Limb (tissue), 2 donors: Measurements from ENCODE around the gene DCAF11.
A peak's percentile ranks its signal among the peaks of the same experiment; 100 is the strongest.
"Not testable (repeated sequence)": the region's sequence is repeated elsewhere in the genome, so short reads cannot be mapped to it uniquely, and the experiment has no call there.

Source experiments
- DNase-seq, 2 donors: peaks; one replicate each; pipeline ENCODE4 v3.0.0-alpha.2; 2016; ENCODE audit errors: extremely low spot score in 2 of 2

Gene DCAF11

DNA sequence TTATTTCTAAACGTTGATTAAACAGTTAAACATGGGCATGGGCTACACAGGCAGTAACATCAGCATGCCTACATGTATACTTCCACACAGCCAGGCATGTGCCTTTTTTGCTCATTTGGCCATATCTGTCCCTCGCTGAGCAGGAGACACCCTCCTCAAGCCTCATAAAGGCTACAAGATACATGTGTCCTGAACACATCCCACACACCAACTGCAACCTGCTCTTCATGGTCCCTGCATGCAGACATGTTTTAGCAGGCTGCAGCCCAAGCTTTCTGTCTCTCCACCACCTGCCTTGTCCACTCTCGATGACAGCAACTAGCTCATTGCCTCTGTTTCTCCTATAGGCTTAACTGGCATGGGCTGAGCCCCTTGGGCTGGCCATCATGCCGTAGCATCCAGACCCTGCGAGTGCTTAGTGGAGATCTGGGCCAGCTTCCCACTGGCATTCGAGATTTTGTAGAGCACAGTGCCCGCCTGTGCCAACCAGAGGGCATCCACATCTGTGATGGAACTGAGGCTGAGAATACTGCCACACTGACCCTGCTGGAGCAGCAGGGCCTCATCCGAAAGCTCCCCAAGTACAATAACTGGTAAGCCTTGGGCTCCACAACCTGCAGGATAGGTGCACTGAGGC lies 17.9 kb upstream of the DCAF11 start:
- no peak for DNase-seq

DNA sequence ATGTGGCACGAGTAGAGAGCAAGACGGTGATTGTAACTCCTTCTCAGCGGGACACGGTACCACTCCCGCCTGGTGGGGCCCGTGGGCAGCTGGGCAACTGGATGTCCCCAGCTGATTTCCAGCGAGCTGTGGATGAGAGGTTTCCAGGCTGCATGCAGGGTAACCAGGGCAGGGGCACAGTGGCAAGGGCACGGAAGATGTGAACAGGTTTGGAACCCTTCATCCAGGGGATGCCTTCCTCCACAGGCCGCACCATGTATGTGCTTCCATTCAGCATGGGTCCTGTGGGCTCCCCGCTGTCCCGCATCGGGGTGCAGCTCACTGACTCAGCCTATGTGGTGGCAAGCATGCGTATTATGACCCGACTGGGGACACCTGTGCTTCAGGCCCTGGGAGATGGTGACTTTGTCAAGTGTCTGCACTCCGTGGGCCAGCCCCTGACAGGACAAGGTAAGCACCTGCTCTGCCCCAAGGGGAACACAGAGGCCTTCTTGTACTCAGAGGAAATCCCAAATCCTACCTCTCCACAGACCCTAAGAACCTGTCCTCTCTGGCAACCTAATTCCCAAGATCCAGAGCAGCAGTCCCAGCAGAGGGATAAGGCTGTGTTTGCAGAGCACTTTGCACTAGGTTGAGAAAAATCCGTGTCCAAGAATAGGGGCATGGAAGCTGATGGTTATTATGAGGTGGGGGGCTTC lies 16.2 kb upstream of the DCAF11 start:
- DNase-seq, result no peak

DNA sequence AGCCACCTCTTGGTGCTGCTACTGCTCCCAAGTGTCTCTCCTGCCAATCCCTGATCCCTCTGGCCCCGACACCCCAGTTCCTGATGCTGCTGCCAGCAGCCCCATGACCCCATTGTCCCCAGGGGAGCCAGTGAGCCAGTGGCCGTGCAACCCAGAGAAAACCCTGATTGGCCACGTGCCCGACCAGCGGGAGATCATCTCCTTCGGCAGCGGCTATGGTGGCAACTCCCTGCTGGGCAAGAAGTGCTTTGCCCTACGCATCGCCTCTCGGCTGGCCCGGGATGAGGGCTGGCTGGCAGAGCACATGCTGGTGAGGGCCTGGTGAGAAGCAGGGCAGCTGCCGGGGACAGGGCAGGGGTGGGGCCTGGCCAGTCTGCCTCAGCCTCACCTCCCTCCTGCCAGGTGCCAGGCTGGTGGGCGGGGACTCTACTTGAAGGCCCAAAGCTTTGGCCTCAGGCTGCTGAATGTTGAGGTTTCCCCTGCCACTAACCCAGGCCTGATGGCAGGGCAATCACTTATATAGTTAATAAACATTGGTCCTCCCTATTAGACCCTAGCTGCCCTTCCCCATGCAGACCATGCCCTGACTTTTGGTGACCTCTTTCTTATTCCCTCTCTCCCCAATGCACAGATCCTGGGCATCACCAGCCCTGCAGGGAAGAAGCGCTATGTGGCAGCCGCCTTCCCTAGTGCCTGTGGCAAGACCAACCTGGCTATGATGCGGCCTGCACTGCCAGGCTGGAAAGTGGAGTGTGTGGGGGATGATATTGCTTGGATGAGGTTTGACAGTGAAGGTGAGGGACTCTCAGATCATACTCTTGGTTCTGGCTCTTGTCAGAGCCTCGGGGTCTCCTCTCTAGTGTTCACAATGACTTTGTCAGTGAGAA lies 15.4 kb upstream of the DCAF11 start:
- no peak for DNase-seq

DNA sequence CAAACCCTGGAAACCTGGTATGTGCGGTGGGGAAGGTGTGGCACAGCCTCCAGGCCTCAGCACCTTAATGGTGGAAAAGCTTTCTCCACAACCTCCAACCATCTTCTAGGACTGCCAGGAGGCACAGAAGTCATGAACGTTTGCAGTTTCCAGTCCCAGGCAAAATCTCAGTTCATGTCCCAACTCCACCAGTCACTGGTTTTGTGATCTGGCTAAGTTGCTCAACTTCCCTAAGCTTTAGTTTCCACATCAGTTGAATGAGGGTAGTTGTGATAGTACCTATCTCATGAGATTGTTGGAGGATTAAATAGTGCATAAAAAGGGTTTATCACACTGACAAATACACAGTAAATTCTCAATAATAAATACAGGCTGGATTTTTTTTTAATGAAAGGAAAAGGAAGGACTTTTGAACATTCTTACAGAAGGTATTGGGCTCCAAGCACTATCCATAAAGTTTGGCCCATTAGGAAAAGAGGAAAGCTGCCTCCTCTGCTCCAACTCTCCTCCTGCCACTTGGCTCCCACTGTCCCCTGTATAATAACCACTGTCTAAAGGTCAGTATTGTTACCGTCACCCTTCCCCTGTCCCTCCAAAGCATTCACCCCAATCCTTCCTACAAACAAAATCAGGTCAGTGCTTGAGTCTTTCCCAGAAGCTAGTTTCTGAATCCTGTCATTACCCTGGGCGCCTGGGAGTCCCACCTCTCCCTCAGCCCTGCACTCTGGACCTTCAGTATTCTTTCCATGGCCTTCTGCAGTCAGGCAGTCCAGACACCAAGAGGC lies 14.2 kb upstream of the DCAF11 start:
- DNase-seq, result no peak

DNA sequence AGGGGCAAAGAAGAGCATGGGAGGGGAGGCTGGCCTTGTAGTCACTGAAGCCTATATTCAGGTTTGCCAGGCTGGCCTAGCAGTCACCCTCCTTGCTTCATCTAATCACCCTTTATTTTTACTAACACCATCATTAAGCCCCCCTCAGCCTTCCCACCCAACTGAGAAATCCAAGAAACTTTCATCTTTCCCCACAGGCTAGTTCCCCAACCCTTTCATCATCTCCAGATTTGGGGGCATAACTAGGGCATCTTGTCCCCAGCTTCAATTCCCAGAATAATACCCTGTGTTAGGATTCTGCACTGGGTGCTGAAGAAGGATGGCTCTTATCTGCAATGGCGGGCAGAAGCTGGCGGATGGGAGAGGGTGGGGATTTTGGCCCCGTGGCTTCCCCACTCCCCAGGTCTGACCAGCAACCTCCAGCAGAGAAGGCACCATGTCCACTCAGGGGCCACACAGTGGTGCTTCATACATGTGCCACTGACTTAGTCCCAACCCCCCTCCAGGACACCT lies 13.5 kb upstream of the DCAF11 start:
- no peak for DNase-seq

DNA sequence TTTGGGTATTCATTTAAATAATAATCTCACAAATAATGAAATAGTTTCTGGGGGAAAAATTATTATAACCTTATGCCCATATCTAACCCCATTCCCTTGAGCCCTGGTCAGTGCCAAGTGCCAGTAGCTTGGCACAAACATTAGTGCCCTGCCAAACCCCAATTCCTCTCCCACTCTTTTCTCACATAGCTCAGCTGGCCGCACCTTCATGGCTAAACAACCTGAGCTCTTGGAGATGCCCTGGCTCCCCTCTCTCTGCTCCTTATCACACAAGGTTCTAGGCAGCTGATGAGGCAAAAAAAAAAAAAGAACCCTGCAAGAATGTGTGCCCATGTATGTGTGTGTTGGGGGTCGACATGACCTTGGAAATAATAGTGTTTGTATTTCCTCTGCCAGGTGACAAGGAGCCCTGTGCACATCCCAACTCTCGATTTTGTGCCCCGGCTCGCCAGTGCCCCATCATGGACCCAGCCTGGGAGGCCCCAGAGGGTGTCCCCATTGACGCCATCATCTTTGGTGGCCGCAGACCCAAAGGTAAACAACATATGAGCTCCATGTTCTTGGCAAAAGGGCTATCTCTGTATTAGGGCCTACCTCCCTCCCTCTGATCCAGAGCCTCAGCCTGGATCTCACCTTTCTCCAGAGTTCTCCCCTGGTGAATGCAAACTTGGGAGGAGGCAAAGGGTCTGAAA lies 12.1 kb upstream of the DCAF11 start:
- DNase-seq, result no peak

DNA sequence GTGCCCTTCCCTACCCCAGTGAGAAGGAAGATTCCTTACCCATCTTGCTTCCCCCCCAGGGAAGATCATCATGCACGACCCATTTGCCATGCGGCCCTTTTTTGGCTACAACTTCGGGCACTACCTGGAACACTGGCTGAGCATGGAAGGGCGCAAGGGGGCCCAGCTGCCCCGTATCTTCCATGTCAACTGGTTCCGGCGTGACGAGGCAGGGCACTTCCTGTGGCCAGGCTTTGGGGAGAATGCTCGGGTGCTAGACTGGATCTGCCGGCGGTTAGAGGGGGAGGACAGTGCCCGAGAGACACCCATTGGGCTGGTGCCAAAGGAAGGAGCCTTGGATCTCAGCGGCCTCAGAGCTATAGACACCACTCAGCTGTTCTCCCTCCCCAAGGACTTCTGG lies 11.1 kb upstream of the DCAF11 start:
- DNase-seq, result no peak

DNA sequence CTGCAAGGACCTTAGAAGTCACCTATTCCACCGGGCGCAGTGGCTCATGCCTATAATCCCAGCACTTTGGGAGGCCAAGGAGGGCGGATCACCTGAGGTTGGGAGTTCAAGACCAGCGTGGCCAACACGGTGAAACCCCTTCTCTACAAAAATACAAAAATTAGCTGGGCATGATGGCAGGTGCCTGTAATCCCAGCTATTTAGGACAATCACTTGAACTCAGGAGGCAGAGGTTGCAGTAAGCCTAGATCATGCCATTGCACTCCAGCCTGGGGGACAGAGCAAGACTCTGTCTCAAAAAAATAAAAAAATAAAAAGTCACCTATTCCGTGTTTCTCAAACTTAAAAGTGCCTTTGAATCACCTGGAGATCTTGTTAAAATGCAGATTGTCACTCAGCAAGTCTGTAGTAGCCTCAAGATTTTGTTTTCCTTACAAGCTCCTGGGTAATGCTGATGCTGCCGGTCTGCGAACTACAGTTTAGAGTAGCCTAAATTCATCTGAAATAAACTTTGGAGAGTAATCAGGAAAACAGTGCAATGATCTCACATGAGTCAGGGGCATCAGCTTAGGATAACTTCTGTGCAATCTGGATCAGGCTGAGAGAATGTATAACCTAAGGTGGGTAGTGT lies 8.9 kb upstream of the DCAF11 start:
- DNase-seq, result not testable (repeated sequence)

DNA sequence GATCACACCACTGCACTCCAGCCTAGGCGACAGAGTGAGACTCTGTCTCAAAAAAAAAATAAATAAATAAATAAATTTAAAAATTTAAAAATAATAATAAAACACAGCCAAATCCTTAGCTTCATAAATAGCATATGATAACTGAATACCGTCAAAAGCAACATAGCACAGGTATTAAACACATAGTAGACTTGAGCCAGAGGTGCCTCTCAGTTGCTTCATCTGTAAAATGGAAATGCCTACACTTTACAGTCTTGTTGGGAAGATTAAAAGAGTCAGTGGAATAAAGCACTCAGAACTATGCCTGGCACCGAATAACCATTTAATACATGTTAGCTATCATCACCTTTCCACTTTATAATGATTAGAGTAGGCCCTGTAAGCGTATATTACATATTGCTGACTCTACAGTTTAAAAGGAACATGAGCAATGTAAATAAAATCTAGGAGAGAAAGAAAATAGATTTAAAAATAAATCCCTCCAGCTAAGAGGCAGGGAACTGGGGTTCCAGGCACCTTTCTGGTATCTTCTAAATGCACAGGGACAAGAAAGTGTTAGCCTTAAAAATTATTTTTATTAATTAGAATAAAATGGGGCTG lies 7.8 kb upstream of the DCAF11 start:
- no peak for DNase-seq

DNA sequence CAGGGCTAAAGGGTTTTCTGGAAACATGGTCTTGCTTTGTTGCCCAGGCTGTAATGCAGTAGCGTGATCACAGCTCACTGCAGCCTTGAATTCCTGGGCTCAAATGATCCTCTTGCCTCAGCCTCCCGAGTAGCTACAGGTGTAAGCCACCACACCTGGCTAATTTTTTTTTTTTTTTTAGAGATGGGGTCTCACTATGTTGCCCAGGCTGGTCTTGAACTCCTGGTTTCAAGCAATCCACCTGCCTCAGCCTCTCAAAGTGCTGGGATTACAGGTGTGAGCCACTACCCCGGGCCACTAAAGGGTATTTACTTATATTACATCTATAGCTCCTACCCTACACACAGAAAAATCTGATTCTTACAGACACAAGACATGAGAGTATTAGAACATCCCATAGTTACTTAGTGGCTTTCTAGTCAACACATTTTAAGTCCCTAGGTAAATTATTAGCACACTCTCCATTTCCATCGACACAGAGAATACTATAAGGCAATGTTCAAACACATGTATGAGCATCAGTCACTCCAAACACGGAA lies 6.2 kb upstream of the DCAF11 start:
- DNase-seq, result no peak

DNA sequence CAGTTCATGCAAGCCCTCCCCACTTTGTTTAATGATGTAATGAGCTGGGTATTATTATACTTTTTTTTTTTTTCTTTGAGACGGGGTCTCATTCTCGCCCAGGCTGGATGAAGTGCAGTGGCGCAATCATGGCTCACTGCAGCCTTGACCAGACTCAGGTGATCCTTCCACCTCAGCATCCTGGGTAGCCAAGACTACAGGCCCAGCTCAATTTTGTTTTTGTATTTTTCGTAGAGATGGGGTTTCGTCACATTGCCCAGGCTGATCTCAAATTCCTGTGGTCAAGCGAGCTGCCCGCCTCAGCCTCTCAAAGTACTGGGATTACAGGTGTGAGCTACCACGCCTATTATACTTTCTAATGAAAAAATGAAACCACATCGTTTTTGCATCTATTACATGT lies 4.5 kb upstream of the DCAF11 start:
- DNase-seq, result no peak

DNA sequence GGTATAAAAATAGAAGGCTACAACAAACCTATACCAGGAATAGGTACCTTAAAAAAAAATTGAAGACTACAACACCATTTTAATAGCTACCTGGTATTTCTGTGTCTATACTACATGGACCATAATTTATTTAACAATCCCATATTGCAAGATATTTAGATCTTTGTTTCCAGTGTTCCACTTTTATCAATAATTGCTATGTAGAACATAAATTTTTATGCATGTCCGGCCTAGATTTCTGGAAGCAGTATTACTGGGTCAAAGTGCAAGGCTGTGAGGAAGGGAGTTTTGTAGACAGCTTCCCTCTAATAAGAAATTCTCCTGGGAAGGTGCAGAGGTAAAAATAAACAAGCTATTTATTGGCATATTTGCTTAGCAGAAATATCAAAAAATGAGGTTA lies 4.1 kb upstream of the DCAF11 start:
- no peak for DNase-seq

DNA sequence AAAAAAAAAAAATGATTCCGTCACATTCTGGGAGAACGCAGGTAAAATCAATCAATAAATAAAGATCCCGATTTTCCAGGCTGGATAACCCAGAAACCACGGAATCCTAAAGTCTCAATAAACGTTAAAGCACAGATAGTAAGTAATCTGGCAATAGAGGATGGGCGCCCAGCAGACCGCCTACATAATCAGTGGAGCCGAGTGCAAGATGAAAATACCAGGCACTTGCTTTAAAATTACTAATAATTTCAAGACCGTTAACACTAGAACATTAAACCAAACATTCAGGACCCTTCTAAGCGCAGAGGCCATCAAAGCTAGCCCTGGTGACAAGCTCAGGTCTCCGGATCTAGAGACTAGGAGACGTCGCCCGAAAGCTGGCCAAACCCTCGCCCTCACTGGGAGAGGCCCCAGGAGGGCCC lies 1.2 kb upstream of the DCAF11 start:
- DNase-seq, result no peak

DNA sequence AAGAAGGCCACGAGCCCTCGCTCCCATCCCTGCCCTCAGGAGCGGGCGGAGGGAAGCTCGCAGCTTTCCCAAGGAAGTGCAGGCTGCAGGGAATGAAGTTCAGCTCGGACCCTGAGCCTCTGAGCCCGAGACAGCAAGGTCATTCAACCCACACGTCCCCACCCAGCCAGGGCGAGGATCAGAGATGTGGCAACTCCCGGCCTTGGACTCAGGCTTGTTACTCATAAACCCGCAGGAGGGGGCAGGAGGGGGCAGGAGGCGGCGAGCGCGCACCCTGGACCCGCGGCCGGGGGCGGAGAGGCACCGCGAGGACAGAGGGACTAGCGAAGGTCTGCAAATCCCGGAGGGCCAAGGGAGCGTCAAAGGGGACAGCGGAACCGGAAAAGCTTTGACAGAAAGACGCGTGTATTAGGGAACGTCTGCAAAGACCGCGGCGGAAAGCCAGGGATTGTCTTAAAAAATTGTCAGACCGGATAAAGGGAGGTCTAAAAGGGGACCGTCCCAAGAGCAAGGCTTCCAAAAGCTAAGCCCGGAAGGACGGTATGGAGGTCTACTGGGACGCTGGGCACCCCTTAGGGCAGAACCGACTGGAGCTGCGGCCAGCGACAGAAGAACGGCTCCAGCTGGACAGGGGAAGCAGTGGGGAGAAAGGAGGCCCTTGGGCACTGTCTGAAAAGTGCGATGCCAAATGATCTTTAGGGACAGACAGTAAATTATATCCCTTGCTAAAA lies 611 bp upstream of the DCAF11 start:
- peak; percentile 80 to 82 for DNase-seq

DNA sequence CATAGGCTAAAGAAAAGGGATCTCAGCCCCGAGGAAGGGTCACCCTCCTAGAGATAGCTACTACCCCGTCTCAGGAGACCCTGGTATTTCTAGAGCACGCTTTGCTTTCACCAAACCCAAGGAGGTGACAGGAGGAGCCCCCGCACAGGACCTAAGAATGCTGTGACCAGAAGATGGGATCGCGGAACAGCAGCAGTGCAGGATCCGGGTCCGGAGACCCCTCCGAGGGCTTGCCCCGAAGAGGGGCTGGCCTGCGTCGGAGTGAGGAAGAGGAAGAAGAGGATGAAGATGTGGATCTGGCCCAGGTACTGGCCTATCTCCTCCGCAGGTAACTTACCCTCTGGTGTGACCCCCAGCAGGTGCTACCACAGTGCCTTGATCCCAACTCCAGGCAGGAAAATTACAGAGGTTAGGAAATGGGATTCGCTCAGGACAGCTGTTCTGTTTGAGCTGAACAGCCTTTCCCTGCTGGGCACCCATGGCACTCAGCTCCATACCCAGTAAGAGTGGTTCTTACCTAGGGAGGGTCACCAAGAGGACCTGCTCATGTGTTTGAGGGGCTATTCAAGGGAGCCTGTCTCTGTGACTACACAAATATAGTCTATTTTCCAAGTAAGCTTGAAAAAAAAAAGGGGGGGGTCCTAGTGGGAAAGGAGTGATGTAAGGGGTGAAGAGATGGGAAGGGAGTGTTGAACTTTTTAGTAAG lies 998 bp downstream of the DCAF11 start:
- no peak for DNase-seq

DNA sequence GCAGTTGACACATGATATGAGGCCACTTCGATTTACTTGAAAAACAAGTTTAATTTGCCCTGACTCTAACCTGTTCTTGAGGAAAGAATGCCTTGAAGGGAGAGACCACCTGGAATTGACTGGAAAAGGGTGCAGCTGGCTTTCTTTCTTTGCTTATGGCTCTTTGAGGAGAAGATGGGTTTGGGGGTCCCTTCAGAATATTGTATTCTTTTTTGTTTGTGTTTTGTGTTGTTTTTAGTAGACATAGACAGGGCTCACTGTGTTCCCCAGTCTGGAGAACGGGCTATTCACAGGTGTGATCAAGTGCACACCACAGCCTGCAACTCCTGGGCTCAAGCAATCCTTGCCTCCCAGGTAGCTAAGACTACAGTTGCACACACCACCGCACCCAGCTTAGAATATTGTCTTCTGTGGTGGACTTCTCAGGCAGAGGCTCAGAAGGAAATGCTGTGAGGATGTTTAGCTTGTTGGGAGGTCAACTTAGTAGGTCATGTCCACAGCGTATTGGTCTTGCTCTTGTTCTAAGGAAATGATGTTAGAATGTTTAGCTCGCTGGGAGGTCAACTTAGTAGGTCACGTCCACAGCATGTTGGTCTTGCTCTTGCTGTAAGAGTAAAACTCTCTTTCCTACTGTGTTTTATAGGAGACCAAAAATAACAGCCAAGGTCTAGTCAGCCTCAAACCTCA lies 1.7 kb downstream of the DCAF11 start:
- no peak for DNase-seq

DNA sequence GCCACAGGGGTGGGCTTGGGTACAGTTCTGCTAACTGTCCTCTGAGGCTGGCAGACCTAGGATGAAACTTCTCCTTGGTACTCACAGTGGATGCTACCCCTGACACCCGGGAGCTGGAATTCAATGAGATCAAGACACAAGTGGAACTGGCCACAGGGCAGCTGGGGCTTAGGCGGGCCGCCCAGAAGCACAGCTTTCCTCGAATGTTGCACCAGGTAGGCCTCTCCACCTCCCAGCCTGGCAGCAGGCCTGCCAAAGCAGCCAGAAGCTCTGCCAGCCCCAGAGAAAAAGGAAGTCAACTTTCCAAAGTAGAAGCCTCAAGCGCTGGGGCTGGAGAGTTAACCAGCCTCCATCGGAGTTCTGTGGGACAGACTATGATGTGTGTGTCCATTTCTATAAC lies 2.6 kb downstream of the DCAF11 start:
- no peak for DNase-seq

DNA sequence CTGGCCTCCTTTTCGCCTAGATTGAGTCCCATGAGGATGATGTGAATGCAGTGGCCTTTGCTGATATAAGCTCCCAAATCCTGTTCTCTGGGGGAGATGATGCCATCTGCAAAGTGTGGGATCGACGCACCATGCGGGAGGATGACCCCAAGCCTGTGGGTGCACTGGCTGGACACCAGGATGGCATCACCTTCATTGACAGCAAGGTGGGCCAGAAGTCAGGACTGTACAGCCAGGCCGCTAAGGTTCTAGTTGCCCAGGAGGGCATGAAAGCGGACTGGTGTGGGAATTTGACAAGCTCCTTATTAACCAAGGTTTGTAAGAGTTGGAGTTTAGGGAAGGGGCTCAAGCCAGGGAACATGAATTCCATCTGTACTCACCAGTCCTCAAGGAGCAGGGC lies 5.1 kb downstream of the DCAF11 start:
- no peak for DNase-seq
